Activated naive CD4-positive, alpha-beta T cell treated with anti-CD3 and anti-CD28 coated beads, Interleukin-2, amount 50 U/mL, for 16 hours (primary cell): ENCODE results near the gene SMAD3.

Source experiments
- DNase-seq: peaks from one replicate; pipeline ENCODE4 v3.0.0-alpha.2; 2020

Gene SMAD3

DNA sequence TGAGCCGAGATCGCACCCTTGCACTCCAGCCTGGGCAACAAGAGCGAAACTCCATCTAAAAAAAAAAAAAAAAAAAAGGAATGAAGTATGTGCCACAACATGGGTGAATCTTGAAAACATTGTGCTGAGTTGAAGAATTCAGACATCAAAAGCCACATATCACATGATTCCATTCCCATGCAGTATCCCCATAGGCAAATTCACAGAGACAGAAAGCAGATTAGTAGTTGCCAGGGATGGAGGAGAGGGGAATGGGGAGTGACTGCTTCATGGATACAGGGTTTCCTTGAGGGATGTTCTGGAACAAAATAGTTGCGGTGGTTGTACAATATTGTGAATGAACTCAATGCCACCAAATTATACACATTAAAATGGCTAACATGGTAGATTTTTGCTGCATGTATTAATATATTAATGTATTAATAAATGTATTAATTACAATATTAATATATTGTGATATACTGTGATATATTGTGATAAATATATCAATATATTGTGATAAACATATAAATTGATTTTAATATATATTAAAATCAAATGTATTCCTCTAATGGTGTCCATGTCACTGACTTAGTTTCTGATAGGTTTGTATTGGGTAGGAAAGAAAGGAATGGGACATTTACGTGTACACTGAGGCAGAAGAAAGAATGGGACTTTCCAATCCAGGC, 34.9 kb downstream of the SMAD3 start:
- DNase-seq = no peak

DNA sequence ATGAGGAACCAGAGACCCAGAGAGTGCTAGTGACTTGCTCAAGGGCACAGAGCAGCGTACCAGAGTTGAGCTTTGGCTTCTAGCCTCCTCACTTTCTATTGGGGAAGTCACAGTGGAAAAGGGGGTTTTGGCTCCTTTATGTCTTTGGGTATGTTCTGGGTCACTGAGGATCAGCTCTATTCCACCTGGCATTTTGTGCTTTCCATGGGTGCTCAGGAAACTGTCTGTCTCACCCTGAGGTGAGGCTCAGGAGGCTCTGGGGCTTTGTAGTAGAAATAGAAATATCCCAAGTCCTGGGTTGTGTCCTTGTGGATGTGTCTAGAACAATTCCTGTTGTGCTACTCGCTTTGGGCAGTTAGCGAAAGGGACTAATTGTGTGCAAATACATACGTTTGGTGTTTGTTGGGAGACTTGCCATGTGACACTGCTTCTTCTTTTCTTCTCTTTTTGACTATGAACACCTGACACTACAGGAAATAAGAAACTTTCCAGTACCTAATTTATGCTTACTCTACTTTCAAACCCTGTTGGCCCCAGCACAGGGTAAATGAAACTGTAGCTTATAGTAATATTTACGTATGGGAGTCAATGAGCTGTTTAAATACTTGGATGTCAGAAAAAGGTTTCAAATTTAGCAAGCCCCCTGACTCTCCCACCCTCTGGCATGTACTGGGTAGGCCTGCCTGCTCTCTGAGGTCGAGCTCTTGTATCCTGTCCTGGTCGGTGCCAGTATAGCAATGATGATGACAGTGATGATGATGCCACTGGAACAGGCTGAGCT, 35.6 kb downstream of the SMAD3 start:
- DNase-seq = peak; percentile 78

DNA sequence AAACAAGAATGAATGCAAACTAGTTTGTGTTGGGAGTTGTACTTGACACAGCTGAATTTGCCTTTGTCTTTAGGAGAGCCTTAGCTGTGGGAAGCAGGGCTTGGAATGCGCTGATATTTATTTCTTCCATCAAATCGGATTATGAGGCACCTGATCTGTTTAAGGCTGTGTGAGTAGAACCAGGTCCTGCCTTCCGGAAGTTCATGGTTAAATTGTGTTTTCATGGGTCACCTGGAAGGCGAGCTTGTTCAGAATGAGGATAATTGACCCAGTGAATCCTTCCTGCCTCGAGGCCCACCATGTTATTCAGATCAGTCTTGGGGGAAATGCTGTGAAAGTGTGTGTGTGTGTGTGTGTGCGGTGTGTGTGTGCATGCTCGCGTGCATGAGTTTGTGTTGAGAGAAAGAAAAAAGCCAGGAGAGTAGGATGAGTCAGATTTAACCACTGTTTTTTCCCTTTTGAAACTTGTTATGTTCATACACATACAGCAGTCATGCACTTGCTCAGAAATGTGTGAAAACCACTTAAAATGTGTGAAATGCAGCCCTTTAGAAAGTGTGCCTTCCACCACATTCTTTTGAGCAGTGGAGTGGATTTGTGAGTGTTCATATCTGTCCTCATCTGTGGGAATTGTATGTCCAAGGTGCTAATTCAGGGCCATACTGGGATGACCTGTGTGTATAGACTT, 36.7 kb downstream of the SMAD3 start:
- DNase-seq = peak; percentile 57

DNA sequence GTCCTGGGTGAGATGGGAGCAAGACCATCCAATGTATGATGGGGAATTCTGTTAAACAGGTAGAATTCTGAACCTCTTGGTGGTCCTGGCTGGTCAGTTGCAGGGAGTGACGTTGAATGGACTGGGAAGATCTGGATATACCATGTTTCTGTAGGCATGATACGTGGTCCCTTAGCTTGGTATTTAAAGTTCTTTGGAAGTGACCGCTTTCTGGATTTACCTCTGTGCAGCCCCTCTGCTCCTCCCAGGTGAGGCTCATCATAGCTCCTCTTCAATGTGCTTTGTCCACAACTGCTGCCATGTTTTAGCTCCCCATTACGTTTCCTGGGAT, 37.2 kb downstream of the SMAD3 start:
- no peak for DNase-seq

DNA sequence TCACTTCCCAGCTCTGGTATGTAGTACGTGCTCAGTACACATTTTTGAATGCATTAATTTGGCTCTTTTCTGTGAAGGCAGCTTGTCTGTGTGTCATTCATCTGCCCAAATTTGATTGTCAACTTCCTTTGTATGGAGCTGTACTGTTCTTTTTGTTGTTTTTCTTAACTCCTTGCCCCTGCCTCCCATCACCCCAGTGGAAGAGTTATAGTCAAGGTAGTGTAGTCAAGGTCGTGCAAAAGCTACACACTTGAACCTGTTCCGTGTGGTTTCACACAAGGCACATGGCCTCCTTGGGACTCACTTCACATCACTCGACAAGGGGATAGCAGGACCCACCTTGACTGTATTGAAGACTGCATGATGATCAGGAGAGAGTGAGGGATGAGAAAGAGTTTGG, 37.6 kb downstream of the SMAD3 start:
- DNase-seq = no peak

DNA sequence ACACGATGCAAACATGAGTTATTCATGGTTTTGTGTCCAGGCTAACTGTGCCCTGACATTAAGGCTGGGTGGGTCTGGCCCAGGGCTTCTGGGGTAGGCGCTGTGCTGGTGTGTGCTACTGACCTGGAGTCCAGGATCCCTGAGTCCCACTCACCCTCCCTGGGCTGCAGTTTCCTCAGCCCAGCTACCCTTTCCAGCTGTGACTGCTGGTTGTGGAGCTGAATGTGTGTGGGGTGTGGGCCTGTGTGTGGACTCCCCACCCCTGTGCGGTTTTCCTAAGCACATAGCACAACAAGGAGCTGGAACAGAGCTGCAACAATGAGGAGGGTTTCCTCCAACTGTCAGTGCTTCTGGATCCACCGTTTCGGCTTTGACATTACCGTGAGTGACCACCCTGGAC, 38.0 kb downstream of the SMAD3 start:
- DNase-seq = no peak

DNA sequence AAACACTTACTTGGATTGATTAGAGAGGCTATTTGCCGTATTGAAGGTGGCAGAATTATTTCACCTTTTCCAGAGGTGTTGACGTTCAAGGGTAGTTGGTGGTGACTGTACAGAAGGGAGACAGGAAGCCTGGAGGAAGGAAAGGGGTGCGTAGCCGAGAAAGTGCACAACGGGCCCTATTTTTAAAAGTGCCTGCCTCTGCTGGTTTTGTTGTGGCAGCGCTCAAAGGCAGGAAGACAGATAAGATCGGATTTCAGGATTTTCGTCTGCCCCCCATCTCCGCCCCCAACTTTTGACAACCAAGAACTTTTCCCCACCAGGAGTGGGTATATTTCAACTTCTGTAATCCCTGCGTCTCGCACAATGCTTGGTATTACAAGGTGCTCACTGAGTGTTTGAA, 38.5 kb downstream of the SMAD3 start:
- no peak for DNase-seq

DNA sequence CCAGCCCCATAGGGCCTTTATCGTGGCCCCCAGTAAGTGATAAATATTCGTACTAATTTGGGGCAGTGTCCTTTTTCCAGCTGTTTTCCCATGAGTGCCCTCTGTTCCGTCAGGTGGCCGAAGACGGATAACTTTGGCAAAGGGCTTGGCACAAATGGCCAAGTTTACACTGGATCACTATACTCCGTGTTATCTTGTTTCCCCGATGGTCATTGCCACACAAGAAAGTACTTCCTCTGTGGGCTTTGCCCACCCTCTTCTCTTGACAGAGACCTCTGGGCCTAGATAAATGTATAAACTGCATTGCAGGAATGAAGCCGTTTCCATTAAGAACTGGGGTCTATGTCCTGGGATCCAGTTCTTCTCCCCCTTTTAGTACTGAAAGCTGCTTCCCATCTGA, 39.1 kb downstream of the SMAD3 start:
- no peak for DNase-seq

DNA sequence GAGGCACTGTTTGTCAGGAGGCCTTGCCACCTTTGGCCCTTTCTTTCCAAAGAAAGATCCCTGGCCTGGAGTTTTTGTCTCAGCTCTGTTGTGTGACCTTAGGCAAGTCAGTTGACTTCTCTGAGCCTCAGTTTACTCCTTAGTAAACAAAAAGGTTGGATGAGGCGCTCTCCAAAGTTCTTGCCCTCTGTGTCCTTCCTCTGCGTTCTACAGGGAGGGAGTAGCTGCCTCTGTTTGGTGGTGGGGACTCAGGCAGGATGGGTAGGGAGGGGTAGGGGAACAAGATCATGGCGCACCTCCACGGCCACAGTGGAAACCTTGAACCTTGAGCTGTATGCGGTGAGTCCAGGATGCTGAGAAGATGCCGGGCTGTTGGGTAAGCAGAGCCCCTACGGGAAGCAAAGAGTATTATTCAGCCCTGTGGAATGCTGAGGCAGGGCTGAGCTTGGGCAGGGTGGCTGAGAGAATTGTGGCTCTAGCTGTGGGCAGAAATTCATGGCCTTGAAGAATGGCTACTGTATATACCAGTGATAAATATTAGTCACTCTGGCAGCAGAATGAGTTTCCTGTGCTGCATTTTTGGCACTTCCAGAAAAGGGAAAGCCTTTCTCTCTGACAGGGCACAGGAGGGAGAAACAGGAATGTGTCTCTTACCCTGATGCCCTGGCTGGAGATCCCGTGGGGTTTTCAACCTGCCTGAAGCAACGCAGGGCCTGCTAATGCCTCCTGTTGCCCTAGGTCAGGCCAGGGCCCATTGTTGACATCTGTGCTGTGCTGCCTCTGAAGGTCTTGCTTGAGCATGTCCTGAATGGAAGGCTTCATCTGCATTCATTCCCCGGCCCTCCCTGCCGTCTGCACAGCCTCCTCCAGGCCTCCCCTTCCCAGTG, 39.9 kb downstream of the SMAD3 start:
- no peak for DNase-seq

DNA sequence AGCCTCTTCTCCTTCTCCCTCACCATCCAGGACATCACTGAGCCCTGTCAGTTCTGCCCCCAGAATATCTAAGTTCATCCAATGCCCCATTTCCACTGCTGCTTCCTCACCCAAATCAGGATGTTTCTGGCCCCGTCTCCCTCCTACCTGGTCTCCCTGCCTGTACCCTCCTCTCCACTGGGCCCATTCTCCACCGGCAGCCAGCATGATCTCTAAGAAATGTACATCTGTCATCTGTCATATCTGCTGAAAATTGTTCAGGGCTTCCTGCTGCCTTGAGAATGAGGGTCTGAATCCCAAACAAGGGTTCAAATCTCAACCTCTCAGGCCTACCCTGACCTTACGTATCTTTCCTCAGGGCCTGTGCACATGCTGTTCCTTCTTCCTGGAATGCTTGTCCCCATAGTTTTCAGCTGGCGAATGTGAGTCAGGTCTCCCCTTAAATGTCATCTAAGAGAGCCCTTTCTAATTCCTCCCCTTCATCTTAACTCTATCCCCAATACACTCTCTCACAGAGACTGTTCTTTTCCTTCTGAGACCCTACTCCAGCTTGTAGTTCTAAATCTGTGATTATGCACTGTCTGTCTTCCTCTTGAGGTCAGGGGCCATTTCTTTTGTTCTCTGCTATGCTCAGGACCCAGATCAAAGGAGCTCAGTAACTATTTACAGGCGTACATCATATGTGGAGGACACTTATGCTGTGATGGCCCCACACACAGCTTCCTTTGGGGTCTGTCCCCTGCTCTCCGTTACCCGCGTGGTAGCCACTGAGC, 40.8 kb downstream of the SMAD3 start:
- no peak for DNase-seq

DNA sequence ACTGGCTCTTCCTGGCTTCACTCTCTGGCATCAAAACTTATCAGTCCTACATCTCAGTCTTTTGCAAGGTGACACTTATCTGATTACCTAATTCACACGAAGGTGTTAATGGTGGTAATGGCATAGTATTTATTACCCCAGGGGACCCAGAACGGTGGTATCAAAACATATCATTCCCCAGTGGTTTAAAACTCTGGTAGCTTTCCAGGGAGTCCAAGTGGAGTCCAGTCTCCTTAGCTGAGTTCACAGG, 41.3 kb downstream of the SMAD3 start:
- no peak for DNase-seq

DNA sequence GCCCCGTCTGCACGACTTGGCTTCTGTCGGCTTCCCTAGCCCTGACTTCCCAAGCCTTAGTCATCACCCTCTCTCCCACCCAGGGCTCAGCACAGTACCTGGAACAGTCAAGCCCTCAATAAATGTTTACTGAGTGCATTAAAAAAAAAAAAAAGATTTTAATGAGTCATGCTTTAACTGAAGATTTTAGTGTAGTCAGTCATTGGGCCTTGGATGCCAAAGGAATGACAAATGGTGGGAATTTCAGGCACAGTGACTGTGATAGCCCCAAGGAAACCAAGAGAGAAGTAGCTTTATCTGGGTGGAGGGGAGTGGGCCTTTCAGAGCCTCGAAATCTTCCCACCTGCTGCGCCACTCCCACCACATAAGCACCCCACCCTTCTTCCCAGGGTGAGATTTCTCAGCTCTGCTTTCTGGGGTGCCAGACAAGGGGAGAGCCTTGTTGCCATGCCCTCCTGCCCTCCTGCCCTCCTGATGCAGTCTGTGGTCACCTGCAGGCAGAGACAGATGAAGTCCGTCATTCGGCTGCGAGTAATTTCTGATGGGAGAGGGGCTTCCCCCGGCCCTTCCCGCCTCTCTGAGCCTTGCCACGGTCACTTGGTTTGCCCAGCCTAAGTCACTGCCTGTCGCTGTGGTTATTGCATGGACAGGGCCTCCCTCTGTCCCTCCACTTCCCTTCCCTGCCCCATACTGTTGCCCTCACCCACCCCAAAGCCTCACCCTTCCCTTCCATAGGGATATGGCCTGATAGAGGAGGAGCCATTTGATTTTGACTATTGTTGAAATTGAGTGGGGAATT, 41.8 kb downstream of the SMAD3 start:
- DNase-seq = no peak

DNA sequence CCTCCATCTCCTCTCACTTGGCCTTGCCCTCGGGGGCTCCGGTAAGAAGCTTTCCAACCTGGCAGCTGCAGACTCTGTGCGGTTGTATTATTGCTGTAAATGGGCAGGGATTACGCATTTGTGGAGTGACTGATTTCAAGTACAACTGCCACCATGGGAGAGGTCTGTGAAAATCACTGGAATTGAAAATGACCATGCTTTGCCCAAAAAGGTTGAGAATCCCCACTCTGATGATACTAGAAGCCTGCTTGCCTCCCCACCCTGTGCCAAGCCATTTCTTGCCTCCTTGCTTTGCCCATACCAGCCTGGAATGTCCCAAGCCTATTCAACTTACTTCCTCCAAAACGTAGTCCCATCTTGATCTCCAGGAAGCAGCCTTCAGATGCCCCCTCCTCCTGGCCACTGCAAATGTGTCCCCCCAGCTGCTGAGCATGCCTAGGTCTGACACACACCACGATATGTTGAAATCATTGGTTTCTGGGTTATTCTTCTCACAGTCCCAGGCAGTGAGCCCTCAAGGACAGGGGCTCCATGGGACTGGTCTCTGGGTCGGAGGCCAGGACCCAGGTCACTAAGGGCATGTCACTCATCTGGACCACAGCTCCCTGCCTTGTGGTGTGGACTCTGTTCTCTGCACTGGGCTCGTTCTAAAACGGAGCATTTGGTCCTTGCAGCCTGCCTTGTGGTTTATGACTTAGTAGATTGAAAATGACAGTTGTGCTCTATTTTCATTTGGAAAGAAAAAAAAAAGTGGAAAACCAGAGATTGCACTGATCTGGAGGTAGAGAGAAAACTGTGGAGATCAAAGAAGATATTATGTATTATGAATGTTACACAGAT, 42.9 kb downstream of the SMAD3 start:
- no peak for DNase-seq

DNA sequence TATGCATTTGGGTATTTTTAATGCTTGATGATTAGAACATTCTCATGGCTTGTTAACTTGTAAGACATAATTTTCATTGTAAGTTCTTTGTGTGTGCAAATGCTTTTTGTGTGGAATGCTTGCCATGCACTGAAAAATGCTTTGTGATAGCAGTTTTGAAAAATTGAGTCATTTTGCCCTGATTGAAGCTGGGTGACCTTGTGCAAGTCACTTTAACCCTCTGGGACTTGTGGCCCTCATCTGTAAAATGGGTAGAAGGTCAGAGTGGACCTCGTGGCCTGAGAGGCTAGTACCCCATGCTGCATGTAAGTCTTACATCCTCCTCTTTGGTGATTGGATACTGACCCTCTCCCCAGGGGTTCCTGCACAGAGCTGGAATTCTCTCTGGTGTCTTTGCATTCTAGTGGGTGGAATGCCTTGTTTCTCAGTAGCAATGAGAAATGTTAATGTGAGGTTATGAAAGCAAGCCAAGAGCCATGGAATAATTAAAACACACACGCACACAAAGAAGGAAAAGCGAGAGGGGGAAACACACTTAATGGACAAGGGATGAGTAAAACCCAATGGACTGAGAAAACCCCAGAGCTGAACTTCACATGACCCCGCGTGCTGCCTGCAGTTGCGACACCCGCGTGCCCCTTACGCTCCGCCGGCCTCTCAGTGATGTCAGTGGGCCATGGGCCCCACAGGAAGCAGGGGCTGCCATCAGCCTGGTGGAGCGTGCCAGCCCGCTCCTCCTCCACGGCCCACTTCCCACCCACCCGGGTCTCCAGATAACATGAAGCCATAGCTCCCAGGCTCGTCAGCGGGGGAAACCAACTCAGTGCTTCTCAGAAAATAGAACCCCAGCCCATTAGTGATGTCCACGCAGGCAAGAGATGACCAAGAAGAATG, 44.0 kb downstream of the SMAD3 start:
- DNase-seq = no peak

DNA sequence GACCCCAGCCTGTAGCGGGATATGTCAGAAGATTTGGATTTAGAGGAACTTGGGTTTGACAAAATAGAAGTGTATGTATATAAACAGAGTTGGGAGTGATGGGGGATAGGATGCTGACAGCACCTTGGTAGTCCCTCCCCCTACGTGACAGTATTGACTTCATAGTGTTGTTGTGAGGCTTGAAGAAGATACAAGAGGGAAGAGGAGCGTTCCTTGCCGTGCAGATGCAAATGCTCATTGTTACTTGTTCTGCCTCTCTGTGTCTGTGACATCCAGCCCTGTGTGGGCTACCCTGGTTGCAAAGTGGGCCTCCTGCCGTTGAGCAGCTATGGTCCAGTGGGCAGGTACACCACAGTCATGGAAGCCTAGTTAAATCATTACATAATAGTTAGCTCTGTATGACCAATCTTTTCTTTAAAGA, 45.0 kb downstream of the SMAD3 start:
- DNase-seq = no peak

DNA sequence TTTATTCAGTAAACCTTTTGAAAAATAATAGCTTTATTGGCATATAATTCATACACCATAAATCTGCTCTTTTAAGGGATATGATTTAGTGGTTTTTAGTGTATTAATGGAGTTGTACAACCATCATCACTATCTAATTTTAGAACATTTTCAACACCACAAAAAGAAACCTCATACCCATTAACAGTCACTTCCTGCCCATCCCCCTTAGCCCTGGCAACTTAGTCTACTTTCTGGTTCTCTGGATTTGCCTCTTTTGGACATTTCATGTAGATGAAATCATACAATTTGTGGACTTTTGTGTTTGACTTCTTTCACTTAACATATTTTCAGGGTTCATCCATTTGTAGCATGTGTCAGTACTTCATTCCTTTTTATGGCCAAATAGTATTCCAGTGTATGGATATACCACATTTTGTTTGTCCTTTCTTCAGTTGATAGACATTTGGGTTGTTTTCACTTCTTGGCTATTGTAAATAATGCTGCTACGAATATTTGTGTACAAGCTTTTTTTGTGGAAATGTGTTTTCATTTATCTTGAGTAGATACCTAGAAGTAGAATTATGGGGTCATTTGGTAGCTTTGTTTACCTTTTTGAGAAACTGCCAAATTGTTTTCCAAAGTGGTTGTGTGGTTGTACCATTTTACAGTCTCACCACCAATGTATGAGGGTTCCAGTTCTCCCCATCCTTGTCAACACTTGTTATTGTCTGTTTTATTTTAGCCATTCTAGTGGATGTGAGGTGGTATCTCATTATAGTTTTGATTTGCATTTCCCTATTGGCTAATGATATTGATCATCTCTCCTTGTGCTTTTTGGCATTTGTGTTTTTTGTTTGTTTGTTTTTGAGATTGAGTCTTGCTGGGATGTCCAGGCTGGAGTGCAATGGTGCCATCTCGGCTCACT, 45.8 kb downstream of the SMAD3 start:
- DNase-seq = no peak

DNA sequence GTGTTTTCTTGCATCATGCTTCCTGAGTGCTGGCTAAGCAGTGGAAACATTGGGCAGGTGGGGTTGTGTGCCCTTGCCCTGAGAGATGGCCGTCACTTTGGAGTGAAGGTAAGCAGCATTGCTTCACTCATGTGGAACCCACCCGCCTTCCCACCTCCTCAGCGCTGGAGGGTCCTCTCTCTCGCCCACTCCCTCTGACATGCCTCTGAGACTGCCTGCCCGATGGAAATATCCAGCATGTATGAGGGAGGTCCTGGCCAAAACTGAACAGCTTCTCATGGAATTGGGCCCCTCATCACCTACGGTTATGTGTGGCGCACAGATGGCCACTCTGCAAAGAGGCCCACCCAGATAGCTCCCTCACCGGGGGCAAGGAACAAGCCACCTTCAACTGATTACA, 48.6 kb downstream of the SMAD3 start:
- no peak for DNase-seq

DNA sequence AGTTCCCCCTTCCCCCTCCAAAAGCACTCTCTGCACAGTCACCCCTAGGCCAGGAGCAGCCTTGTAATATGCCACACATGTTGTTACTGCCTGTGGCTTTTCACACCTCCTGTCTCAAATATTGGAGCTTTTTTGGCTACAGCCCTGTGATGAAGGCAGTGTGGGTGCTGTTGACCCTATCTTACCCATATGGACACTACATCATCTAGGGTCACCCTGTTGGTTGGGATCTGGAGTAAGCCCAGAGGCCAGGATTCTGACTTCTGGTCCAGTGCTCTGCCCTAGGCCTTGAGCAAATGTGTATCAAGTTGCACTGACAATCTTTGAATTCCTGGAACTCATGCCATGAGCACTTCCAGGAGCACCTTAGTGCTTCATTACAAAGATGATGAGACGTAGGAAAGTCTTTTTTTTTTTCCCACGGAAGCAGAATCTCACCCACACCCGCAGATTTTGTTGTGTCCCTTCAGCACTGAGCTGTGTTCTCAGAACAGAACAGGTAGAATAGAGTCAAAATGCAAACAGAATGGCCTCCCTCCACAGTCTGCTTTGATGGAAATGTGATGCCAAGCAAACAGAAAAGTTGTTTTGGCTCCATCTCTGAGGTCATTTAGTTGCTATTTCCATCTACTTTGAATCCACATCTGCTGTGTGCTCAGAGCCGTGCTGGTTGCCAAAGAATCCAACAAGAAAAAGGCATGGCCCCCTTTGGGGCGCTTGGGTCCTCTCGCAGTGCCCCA, 49.6 kb downstream of the SMAD3 start:
- DNase-seq = no peak
